Retinal pigment epithelial cell (primary cell): ENCODE measurements around the gene FARS2.

ENCODE experiments used
- DNase-seq: peaks from one replicate; pipeline ENCODE4 v3.0.0-alpha.2; 2010; ENCODE audit warnings: low read depth
- H3K4me3 ChIP-seq: 2 replicates; pipeline ENCODE4 v1.5.1; 2011; ENCODE audit warnings: mild to moderate bottlenecking, low read length, control low read depth, moderate library complexity
- CTCF ChIP-seq: conservative IDR thresholded peaks from 2 replicates; pipeline ENCODE4 v1.5.1; 2011; ENCODE audit warnings: low read depth, low read length, control low read depth, inconsistent platforms

FARS2 gene

DNA sequence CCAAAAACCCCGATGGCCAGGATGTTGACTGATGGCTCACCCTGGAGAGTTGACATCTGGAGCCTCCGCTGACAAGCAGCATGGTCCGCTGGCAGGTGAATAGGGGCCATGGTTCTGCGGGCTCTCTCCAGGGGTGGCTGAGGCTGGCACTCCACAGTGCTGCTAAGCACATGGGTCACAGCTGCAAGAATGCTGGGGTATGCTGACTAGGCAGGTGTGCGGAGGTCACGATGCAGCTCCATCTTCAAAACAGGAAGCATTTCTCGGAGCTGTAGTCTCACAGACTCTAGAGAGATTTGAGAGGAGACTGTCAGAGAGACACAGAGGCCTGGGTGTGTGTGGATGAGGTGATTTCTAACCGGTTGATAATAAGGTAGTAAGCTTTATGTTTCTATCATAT, 403.9 kb downstream of the FARS2 start:
- H3K4me3 ChIP-seq, result no peak overlapping the region
- DNase-seq, result no peak
- TF ChIP-seq CTCF, result no peak

DNA sequence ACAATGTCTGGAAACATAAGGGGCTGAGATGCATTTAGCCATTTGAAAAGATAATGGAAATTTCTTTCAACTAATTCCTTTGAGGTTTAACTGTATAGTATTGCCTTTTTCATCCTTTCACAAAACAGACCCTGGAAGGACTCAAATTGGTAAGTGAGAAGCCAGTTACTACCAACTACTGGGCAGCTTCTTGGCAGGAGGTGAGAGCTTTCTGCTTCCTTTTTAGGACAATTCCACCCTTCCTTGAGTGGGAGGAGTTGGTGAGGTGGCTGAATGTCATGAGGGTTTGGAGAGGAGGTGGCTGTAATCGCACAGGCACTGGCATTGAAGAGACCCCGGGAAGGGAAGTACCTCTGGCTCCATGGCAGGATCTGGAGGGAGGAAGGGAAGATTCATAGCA, 404.4 kb downstream of the FARS2 start:
- H3K4me3 ChIP-seq, result no peak overlapping the region
- no peak for TF ChIP-seq CTCF
- DNase-seq, result no peak

GRCh38 chr6:5666695-5667094, 405.4 kb downstream of the FARS2 start:
- DNase-seq, result no peak
- TF ChIP-seq CTCF, result no peak
- H3K4me3 ChIP-seq, result no peak overlapping the region

DNA sequence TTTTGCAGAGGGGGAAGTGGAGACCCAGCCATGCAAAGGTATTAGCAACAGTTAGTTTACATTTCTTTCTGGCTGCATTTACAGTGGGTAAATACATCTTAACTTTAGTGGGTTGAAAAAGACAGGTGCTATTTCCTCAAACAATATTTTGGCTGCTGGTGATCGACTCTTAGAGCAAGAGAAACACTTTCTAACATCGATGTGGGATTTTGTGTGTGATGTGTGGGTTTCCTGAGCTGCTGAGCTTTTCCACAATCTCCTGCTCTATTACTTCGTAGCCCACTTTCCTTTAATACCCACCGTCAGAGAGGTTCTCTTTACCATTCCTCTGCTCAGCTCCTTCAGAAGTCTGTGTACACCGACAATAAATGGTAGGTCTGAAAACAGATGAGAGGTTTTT, 406.4 kb downstream of the FARS2 start:
- DNase-seq, result no peak
- no peak overlapping the region for H3K4me3 ChIP-seq
- TF ChIP-seq CTCF, result no peak

DNA sequence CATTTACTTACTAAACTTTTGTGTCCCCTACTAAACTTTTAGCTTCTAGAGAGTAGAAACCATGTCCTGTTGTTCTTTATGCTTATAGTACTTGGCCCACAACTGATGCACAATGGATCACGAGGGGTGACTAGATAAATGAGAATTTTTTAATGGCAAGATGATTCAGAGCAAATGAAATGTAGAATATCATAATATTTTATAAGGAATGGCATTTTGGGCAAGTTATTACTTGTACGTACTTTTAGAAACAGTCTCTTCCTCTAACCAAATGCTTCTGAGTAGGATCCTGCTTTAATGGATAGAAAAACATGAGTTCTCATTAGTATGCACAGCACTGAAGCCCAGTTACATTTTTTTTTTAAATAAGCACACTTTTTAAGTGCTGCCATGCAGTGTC, 409.1 kb downstream of the FARS2 start:
- DNase-seq, result no peak
- no peak for TF ChIP-seq CTCF

DNA sequence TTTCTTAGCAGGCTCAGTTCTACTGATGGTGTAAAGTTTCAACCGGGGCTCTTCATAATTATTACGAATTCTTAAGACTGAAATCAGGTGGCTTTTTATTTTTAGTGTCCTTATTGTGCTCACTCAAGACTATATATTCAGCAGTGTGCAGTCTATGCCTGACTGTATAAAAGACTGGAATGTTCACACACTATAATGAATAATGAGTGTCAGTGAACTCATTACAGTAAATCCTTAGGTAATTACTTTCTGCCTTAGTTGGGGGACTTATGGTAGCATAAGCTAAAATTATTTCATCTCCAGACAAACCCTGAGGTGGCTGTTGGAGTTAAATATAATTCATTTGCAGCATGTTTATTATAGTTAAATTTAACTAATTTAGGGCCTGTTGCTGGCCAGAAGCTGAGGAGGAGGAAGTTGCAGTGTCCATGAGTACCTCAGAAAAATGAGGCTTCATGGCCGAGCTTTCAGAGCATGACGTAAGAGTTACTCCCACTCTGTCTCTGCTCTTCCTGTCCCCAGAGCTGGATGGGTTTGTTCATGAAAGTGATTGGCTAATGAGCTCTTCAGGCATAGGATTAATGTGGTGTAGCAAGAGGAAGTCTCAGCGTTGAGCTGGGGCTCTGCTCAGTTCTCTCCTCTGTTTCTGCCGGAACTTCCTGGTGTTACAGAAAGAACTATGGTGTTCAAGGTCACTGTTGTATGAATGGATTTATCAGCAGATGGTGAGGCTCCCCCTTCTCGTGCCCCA, 409.7 kb downstream of the FARS2 start:
- no peak for TF ChIP-seq CTCF
- H3K4me3 ChIP-seq, result no peak overlapping the region
- no peak for DNase-seq

More for the DNA sequence above, 409.1 kb downstream of the FARS2 start:
- H3K4me3 ChIP-seq, result no peak overlapping the region
